HG03521 (cell line): ENCODE measurements around the gene ERGIC3.
"Not testable (repeated sequence)": the region's sequence is repeated elsewhere in the genome, so short reads cannot be mapped to it uniquely, and the experiment has no call there.

ENCODE experiments used
- ATAC-seq: cut with Tn5 transposase; IDR thresholded peaks from one replicate; pipeline ENCODE4 v1.9.1; 2021; ENCODE audit warnings: mild to moderate bottlenecking, moderate library complexity; ENCODE audit not compliant: unreplicated experiment

ERGIC3 gene

GRCh38 chr20:35517767-35518166 lies 24.1 kb upstream of the ERGIC3 start:
- not testable (repeated sequence) for ATAC-seq

DNA sequence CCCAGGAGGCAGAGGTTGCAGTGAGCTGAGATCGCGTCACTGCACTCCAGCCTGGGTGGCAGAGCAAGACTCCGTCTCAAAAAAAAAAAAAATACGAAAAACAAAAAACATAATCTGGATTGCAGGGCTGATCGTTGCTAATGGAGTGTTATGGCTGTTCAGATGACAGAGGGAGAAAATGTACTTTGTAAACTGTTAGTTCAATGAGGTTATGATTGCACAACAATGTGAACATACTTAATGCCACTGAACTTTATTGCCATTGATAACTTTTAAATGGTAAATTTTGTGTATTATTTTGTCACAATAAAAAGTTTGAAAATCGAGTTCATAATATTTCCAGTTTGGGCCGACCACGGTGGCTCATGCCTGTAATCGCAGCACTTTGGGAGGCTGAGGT lies 22.9 kb upstream of the ERGIC3 start:
- no peak for ATAC-seq

- ATAC-seq, result no peak
These were observed 18.5 kb upstream of the ERGIC3 start for GRCh38 chr20:35523298-35523888.

DNA sequence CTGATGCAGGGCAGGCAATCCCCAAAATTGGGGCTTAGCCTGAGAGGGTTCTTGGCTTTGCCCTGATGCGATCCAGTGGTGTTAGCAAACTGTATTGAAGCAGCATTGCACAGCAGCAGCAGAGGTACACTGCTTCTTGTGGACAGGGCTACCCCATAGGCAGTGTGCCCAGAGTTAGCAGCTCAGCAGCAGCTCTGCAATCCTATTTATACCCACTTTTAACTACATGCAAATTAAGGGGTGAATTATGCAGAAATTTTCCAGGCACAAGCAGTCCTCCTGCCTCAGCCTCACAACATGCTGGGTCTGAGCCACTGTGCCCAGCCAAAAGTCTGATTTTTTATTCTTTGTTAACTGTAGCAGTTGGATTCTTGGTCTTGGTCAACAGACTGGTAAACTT lies 16.2 kb upstream of the ERGIC3 start:
- no peak for ATAC-seq

DNA sequence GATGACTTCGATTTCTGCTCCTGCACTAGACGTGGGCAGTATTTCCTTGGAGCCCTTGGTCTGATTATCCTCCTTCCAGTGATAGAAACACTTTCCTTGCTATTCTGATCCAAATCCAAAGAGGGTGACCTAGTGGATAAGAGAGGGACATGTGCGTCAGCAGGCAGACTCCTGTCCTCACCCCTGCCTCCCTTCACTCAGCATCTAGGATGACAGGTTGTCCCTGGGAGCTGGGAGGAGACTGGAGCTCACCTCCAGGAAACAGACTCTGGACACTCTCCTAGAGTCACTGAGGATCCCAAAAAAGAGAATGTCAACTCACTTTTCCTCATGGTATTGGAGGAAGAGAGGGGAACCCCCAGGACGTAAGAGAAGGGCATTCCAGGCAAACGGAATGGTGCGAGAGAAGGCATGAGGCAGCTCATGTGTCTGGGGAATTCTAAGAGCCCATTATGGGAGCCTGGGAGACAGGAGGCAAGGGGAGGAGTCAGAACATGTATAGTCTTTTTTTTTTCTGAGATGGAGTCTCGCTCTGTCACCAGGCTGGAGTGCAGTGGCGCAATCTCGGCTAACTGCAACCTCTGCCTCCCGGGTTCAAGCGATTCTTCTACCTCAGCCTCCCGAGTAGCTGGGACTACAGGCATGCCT lies 14.6 kb upstream of the ERGIC3 start:
- no peak for ATAC-seq

GRCh38 chr20:35529552-35529951 lies 12.3 kb upstream of the ERGIC3 start, which contains the start of gene C20orf173:
Gene C20orf173, minus strand, starts transcription at chr20:35529652. Its CDS starts 279 bp downstream, at chr20:35529373.
- no peak for ATAC-seq

DNA sequence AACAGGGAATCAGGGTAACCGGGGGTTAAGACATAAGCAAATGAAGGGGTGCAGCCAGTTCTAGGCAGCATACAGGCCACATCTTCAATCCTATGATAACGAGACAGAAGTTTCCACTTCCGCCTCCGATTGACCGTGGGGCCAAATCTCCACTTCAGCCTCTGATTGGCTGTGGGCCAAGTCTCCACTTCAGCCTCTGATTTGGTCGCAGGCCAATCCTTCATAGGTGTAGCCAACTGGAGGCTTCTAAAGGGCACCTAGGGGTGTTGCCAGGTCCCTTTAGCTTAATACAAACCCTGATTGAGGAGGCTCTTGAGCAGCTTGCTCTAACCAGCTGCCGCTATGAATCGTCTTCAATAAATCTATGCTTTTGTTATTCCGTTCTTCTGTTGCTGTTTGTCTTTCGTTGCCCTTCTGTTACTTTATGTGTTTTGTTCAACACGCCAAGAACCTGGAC lies 2.1 kb upstream of the ERGIC3 start:
- no peak for ATAC-seq

- no peak for ATAC-seq
These were observed 628 bp upstream of the ERGIC3 start for GRCh38 chr20:35541118-35541782.

GRCh38 chr20:35542990-35543389 lies 1.1 kb downstream of the ERGIC3 start:
- no peak for ATAC-seq

DNA sequence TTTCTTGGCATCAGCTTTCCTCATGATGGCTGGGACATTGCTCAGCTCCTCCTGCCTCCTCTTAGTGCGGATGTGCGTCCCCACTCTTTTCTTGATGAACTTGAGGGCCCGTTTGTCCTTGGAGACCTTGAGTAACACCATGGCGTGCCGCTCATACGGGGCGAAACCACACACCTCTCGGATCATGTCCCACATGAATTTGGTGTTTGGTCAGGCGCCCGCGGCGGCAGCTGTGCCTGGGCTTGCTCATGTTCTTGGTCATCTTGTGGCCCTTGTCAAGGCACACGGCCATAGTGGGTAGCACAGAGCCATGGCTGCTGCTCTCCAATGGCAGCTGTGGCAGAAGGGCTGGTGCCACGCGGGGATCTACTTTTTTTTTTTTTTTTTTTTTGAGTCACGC lies 2.6 kb downstream of the ERGIC3 start:
- no peak for ATAC-seq

GRCh38 chr20:35544941-35545340 lies 3.1 kb downstream of the ERGIC3 start:
- ATAC-seq, result not testable (repeated sequence)

GRCh38 chr20:35546127-35546526 lies 4.2 kb downstream of the ERGIC3 start:
- ATAC-seq, result no peak

DNA sequence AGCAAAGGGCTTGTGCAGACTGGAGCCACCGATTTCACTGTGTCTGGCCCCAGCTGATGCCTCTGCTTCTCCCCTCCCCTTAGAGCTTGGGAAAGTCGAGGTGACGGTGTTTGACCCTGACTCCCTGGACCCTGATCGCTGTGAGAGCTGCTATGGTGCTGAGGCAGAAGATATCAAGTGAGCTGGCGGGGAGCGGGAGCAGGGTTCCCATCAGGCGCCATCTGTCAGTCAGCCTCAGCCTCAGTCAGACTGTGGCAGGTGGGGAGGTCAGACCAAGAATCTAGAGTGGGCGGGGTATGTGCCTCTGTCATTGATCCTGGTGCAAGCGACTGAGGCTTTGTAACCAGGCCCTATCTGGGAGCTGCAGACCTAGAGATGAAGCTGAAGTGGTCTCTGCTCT lies 5.5 kb downstream of the ERGIC3 start:
- ATAC-seq, result no peak

DNA sequence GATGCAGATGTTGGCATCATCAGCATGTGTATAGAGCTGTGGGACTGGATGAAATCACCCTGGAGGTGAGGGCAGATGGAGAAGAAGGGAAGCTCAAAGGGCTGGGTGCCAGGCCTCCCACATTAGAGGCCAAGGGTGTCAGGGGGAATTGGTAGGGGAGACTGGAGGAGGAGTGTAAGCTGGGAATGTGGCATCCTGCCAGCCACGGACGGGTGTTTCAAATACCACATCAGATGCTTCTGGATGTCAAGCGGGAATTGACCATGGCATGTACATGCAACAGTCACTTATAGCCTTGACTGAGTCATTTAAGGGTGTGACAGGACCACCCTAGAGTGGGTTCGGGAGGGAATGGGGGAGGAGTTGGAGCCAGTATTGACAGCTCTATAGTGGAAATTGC lies 9.6 kb downstream of the ERGIC3 start:
- ATAC-seq, result no peak

- ATAC-seq, result no peak
These were observed 11.0 kb downstream of the ERGIC3 start for GRCh38 chr20:35552914-35553313.

- not testable (repeated sequence) for ATAC-seq
These were observed 13.6 kb downstream of the ERGIC3 start for GRCh38 chr20:35555461-35555860.

DNA sequence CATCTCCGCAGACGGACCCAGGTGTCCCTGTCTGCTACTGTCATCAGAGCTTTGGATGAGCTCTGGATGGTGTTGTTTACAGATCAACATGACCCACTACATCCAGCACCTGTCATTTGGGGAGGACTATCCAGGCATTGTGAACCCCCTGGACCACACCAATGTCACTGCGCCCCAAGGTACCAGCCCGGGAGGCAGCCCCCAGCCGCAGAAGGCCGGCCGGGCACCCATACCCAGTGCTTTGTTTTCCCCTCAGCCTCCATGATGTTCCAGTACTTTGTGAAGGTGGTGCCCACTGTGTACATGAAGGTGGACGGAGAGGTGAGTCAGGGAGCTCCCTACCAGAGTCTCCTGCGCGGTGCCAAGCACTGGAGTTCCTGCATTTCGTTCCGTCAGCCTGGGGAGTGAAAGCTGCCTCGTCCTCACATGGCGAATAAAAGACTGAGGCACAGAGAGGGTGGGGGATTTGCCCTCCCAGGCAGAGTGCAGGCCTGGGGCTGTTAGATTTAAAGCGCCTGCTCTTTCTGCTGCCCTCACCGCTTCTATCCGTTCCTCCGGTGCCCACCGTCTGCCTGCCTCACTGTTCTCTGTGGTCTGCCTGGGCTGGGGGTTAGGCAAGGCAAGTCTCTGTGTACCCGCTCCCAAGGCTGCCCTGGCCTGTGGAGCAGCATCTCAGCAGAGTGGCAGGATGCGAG lies 14.2 kb downstream of the ERGIC3 start:
- ATAC-seq, result no peak

GRCh38 chr20:35556871-35557270 lies 15.0 kb downstream of the ERGIC3 start:
- ATAC-seq, result no peak

- ATAC-seq, result no peak
These were observed 16.6 kb downstream of the ERGIC3 start for GRCh38 chr20:35558451-35558850.

DNA sequence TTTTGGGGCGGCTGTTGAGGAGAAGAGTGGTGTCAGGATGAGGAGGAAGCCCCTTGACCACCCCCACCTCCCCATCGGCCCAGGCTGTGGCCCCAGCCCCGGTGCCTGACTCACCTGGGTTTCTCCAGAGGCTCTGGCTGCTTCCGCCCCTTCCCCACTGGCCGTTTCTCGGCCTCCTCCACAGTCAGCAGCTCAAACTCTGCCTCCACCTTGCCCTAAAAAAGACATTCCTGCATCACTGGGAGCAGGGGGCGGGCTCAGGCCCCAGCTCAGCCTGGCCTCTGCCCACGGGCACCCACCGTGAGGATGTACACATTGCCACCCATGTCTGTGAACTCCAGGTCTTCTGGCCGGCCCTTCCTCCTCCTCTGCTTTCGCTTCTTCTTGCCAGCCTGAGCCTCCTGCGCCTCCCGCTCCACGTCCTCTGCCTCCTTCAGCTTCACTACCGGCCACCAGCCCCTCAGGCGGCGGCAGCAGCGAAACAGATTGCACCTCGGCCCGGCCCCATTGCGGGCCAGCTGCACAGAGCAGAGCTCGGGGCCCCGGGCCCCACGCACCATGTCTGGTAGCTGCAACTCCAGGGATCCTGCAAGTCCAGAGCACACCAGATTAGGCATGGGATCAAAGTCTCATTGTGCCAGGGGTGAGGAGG lies 17.3 kb downstream of the ERGIC3 start:
- no peak for ATAC-seq

- ATAC-seq, result no peak
These were observed 18.2 kb downstream of the ERGIC3 start for GRCh38 chr20:35560105-35560511.
